Stomach (tissue), 4 donors: ENCODE measurements around the gene QRFP.

Source experiments
- CTCF ChIP-seq, 7 experiments: fragments of 450-650 bp in 4 of 7; fragments of 200-600 bp in 3 of 7; sonication (generic) in 3 of 7; IDR thresholded peaks; one replicate each; pipeline ENCODE4 v1.5.1; 2016 to 2019; ENCODE audit warnings: antibody characterized with exemption in 7 of 7, control low read depth in 2 of 7, mild to moderate bottlenecking in 1 of 7
- EP300 ChIP-seq: sonication (generic); formaldehyde crosslinking; IDR thresholded peaks from one replicate; pipeline ENCODE4 v1.6.1; 2017; ENCODE audit warnings: antibody characterized with exemption

- TF ChIP-seq CTCF (IDR thresholded peaks at IDR 0.05), result no peak
- TF ChIP-seq EP300, result peak; percentile 70
Measured at GRCh38 chr9:130847306-130848217, 49.0 kb downstream of the QRFP start.
